ENCODE measurements around the gene TAF12.
"Not testable (repeated sequence)": the region's sequence is repeated elsewhere in the genome, so short reads cannot be mapped to it uniquely, and the experiment has no call there.

The TAF12 gene

GRCh38 chr1:28655448-28656311 is 12.8 kb upstream of the TAF12 start:
- not testable (repeated sequence) for H3K9me3 ChIP-seq (ENCODE audit: control insufficient read depth, insufficient read depth, low read length); H3K36me3 ChIP-seq (ENCODE audit: insufficient read depth, low read length); H3K9ac ChIP-seq (ENCODE audit: low read depth, low read length); H3K4me1 ChIP-seq (ENCODE audit: insufficient read depth, low read length)

DNA sequence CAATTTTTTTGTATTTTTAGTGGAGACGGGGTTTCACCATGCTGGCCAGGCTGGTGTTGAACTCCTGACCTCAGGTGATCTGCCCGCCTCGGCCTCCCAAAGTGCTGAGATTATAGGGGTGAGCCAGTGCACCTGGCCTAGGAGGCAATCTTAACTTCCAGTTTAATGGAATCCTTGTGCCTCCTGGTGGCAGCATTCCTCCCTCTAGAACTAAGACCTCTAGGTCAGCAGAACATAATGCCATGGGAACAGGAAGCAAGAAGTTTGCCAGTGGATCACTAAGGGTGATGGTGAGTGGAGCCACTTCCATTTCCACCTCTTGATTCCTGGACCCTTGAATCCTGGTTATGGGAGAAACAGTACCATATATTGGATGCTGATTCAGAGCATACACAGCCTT is 11.0 kb upstream of the TAF12 start:
- not testable (repeated sequence) for H3K36me3 ChIP-seq (ENCODE audit: insufficient read depth, low read length); H3K9ac ChIP-seq (ENCODE audit: low read depth, low read length); H3K4me1 ChIP-seq (ENCODE audit: insufficient read depth, low read length); H3K9me3 ChIP-seq (ENCODE audit: control insufficient read depth, insufficient read depth, low read length)

- H3K9me3 ChIP-seq (ENCODE audit: control insufficient read depth, insufficient read depth, low read length); H3K36me3 ChIP-seq (ENCODE audit: insufficient read depth, low read length); H3K4me1 ChIP-seq (ENCODE audit: insufficient read depth, low read length); H3K9ac ChIP-seq (ENCODE audit: low read depth, low read length): not testable (repeated sequence)
Observed at GRCh38 chr1:28653063-28653462, 10.2 kb upstream of the TAF12 start.

GRCh38 chr1:28648474-28649198 is 5.8 kb upstream of the TAF12 start, which contains the start of gene RNU11:
Gene RNU11, plus strand, starts transcription at chr1:28648600.
- Histone ChIP-seq H3K4me1 (ENCODE audit: insufficient read depth, low read length) (no peaks in the 10 kb centered on the region), H3K9ac (ENCODE audit: low read depth, low read length) (peak within 1 kb of the TSS; percentile 40), H3K36me3 (ENCODE audit: insufficient read depth, low read length) (no peaks in the 10 kb centered on the region), H3K9me3 (ENCODE audit: control insufficient read depth, insufficient read depth, low read length) (no peaks in the 10 kb centered on the region)

DNA sequence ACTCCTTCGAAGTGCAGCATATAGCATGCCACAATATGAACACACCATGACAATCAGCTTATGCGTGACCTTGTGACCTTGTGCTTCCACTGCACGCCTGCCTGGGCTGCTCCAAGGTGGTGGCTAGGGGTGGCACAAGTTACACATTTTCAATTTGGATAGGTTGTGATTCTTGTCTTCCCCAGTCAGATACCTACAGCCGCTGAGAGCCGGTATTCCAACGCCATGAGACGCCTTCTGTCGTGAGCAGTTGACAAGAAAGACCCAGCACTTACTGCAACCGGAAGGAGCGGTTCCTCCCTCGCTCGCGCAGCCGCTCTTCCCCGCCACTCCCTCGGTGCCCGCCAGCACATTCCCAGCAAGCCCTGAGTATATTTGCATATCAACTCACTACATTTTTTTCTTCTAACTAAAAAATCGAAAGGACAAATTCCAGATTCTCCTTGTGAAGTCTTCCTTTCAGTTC is 5.2 kb upstream of the TAF12 start:
- Histone ChIP-seq H3K9ac (ENCODE audit: low read depth, low read length) (peak overlapping the region; percentile 40), H3K4me1 (ENCODE audit: insufficient read depth, low read length) (no peaks in the 10 kb centered on the region), H3K9me3 (ENCODE audit: control insufficient read depth, insufficient read depth, low read length) (no peaks in the 10 kb centered on the region), H3K36me3 (ENCODE audit: insufficient read depth, low read length) (no peaks in the 10 kb centered on the region)

- Histone ChIP-seq H3K9me3 (ENCODE audit: control insufficient read depth, insufficient read depth, low read length) (no peaks in the 10 kb centered on the region), H3K9ac (ENCODE audit: low read depth, low read length) (no peak overlapping the region), H3K4me1 (ENCODE audit: insufficient read depth, low read length) (no peaks in the 10 kb centered on the region), H3K36me3 (ENCODE audit: insufficient read depth, low read length) (no peaks in the 10 kb centered on the region)
Observed at GRCh38 chr1:28646040-28646439, 3.2 kb upstream of the TAF12 start.

DNA sequence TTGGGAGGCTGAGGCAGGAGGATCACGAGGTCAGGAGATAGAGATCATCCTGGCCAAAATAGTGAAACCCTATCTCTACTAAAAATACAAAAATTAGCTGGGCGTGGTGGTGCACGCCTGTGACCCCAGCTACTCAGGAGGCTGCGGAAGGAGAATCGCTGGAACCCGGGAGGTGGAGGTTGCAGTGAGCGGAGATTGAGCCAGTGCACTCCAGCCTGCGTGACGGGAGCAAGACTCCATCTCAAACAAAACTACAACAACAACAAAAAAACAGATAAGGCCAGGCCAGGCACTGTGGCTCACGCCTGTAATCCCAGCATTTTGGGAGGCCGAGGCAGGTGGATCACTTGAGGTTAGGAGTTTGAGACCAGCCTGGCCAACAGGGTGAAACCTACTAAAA is 2.5 kb upstream of the TAF12 start:
- H3K9me3 ChIP-seq (ENCODE audit: control insufficient read depth, insufficient read depth, low read length); H3K4me1 ChIP-seq (ENCODE audit: insufficient read depth, low read length); H3K9ac ChIP-seq (ENCODE audit: low read depth, low read length); H3K36me3 ChIP-seq (ENCODE audit: insufficient read depth, low read length): not testable (repeated sequence)

GRCh38 chr1:28644494-28644893 is 1.6 kb upstream of the TAF12 start:
- H3K36me3 ChIP-seq (ENCODE audit: insufficient read depth, low read length), result no peaks in the 10 kb centered on the region; the same call in 1 of the 2 replicates
- H3K4me1 ChIP-seq (ENCODE audit: insufficient read depth, low read length), result no peaks in the 10 kb centered on the region
- H3K9ac ChIP-seq (ENCODE audit: low read depth, low read length), result no peak overlapping the region
- no peaks in the 10 kb centered on the region for H3K9me3 ChIP-seq (ENCODE audit: control insufficient read depth, insufficient read depth, low read length)

- Histone ChIP-seq H3K9me3 (ENCODE audit: control insufficient read depth, insufficient read depth, low read length) (no peaks in the 10 kb centered on the region), H3K36me3 (ENCODE audit: insufficient read depth, low read length) (no peaks in the 10 kb centered on the region; the same call in 1 of the 2 replicates), H3K9ac (ENCODE audit: low read depth, low read length) (peak overlapping the region; percentile 85), H3K4me1 (ENCODE audit: insufficient read depth, low read length) (no peaks in the 10 kb centered on the region)
Observed at GRCh38 chr1:28642056-28642846, 616 bp downstream of the TAF12 start.

- H3K4me1 ChIP-seq (ENCODE audit: insufficient read depth, low read length), result no peaks in the 10 kb centered on the region
- H3K36me3 ChIP-seq (ENCODE audit: insufficient read depth, low read length), result no peaks in the 10 kb centered on the region; the same call in 1 of the 2 replicates
- H3K9ac ChIP-seq (ENCODE audit: low read depth, low read length), result no peak overlapping the region
- no peaks in the 10 kb centered on the region for H3K9me3 ChIP-seq (ENCODE audit: control insufficient read depth, insufficient read depth, low read length)
Observed at GRCh38 chr1:28640766-28641165, 2.1 kb downstream of the TAF12 start.

- Histone ChIP-seq H3K36me3 (ENCODE audit: insufficient read depth, low read length) (no peaks in the 10 kb centered on the region), H3K9me3 (ENCODE audit: control insufficient read depth, insufficient read depth, low read length) (no peaks in the 10 kb centered on the region), H3K9ac (ENCODE audit: low read depth, low read length) (no peak overlapping the region), H3K4me1 (ENCODE audit: insufficient read depth, low read length) (no peaks in the 10 kb centered on the region)
Observed at GRCh38 chr1:28632560-28632959, 10.3 kb downstream of the TAF12 start.

GRCh38 chr1:28631713-28632112 is 11.2 kb downstream of the TAF12 start:
- Histone ChIP-seq H3K4me1 (ENCODE audit: insufficient read depth, low read length) (no peaks in the 10 kb centered on the region), H3K36me3 (ENCODE audit: insufficient read depth, low read length) (no peaks in the 10 kb centered on the region), H3K9ac (ENCODE audit: low read depth, low read length) (no peak overlapping the region), H3K9me3 (ENCODE audit: control insufficient read depth, insufficient read depth, low read length) (no peaks in the 10 kb centered on the region)

DNA sequence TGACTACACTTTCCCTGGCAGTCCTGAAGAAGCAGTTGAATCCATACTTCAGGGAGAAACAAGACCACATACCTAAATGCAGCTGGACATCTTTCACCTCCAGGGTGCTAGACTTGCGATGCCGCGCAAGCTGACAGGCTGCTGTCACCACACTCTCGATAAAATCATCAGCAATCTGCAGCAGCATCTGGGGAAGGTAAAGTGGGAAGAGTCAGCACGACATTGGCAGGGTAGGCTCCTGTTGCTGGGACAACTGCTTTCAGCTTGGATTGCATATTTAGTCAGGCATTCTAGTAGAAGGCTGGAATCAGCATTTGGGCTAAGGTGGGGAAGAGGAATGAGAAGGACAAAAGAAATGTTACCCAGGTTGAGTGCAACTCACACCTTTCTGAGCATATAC is 29.7 kb downstream of the TAF12 start:
- peaks cover 10% of the 10 kb centered on the region for H3K36me3 ChIP-seq (ENCODE audit: insufficient read depth, low read length)

GRCh38 chr1:28606771-28607170 is 36.1 kb downstream of the TAF12 start:
- H3K4me1 ChIP-seq (ENCODE audit: insufficient read depth, low read length), result peaks cover 6% of the 10 kb centered on the region
- peaks cover 6% of the 10 kb centered on the region for H3K36me3 ChIP-seq (ENCODE audit: insufficient read depth, low read length)
- no peaks in the 10 kb centered on the region for H3K9me3 ChIP-seq (ENCODE audit: control insufficient read depth, insufficient read depth, low read length)
- no peak overlapping the region for H3K9ac ChIP-seq (ENCODE audit: low read depth, low read length)

More for the DNA sequence above, 29.7 kb downstream of the TAF12 start:
- no peaks in the 10 kb centered on the region for H3K4me1 ChIP-seq (ENCODE audit: insufficient read depth, low read length)
- no peak overlapping the region for H3K9ac ChIP-seq (ENCODE audit: low read depth, low read length)
- no peaks in the 10 kb centered on the region for H3K9me3 ChIP-seq (ENCODE audit: control insufficient read depth, insufficient read depth, low read length)

Measured in ES-I3 (cell line).